RPMI7951 (cell line): Measurements from ENCODE around the gene ROR2. TPM values are rescaled to one million over a fixed set of nuclear protein-coding genes. Genes with fewer than 3 reads are reported as not detected.
A peak's percentile ranks its signal among the peaks of the same experiment; 100 is the strongest.
"Not testable (repeated sequence)": the region's sequence is repeated elsewhere in the genome, so short reads cannot be mapped to it uniquely, and the experiment has no call there.

Experiments
- DNase-seq: peaks from one replicate; pipeline ENCODE4 v3.0.0-alpha.2; 2012; ENCODE audit warnings: low read depth
- total RNA-seq: library from RNA; depleted of rRNA; stranded (reverse); fragments of >200 nt; shearing (Covaris generic); gene quantifications from 2 replicates; pipeline ENCODE4 v1.2.3, GENCODE V29; 2014; rRNA removed

Gene ROR2
- 0.10 and 0.12 TPM in 2 replicates for total RNA-seq

DNA sequence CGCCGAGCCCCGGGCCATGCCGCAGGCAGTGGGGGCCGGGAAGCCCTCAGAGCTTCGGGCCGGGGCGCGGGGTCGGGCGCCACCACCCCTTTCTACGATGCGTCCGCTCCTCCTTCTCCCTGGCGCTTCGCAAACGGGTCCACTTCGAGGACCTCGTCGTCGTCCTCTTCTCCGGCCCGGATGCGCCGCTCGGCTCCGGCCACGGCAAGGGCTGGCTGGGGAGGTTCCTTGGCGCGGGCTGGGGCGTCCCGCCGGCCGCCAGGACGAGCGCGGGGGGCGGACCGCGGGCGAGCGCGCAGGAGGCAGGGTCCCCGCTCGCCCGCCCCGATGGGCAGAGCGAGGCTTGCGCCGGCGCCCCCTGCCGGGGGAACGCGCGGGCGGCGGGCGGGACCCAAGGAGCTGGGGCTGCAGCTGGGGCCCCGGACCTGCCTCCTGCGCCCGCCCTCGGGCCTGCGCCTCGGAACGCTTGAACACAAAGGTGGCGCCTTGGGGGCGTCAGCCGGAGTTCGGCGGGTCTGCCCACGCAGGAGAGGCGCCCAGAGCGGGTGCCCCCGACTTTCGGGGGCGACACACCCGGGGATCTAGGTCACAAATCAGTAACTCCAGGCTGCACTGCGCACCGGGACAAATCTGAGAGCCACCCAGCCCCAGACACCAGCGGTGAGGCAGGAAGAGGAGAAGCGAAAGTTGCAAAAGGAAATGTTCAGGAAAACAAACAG lies at the start of gene ROR2:
ROR2 (minus strand) TSS at position 283 of the 719 bp plus-strand sequence.
- DNase-seq = no peak

DNA sequence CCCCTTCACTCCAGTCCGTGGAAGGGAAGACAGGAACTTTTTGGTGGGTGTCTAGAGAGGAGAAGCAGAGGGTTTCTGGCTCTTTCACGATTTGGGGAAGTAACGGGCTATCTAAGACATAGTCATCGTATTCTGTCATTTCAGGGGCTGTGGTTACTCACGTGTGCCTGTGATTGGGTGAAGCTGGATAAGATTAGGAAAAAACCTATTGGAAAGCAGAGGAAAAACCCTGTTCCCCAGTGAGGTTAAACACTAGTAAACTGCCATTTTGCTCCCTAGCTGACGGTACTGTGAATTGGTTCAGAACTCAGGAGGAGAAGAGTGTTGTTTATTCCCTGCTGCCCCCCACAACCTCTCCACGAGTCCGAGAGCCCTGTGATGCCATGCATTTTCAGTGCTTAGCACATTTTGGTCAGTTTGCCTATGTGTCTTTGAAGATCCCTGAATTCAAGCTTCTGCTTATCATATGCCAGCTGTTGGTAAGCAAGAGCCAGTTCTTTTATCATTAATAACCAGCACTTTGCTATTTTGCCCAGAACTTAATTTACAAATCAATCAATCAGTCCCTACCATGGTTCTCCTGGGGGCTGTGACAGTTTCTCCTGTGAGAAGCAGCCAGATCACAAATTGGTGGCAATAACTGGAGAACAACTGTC lies 45.1 kb upstream of the ROR2 start:
- no peak for DNase-seq

DNA sequence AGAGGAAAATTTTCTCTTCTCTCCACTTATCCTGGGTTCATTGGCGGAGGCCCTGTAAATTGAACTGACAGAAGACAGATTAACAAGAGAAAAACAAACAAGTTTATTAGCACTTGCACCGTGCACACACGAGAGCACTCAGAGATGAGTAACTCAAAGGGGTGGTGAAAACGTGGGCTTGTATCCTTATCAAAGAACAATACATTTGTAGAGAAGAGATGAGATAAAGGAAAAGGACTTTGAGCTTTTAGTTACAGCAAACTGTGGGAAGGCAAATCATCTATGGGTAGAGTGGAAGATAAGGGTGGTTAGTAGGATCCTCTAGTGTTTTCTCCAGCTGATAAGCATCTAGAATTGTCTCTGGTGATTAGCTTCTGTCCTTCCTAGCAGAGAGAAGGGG lies 44.4 kb upstream of the ROR2 start:
- DNase-seq = no peak

DNA sequence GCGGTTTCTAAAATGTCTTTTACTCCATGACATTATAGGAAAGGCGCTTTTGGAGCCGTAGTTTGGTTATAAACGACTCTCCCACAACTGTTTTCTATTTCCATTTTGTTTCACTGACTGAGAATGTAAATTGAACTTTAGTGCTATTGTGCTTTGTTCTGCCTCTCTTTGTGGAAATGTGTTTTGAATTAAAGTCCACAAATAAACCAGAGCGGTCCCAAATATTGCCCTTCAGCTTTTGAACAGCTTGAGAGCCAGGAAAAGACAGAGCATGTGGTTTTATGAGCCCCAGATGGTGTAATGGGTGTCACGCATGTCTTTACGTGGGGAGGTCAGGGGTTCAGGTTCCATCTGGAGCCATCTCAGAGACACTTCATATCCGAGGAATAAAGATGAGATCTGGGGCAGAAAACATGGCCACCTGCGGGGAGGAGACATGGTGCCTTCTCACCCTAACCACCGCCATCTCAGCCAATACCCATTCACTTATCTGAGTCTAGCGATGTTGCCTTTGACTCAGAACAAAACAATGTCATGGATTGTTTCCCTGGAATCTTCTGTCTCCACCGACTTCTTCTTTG lies 42.5 kb upstream of the ROR2 start:
- peak; percentile 89 for DNase-seq

DNA sequence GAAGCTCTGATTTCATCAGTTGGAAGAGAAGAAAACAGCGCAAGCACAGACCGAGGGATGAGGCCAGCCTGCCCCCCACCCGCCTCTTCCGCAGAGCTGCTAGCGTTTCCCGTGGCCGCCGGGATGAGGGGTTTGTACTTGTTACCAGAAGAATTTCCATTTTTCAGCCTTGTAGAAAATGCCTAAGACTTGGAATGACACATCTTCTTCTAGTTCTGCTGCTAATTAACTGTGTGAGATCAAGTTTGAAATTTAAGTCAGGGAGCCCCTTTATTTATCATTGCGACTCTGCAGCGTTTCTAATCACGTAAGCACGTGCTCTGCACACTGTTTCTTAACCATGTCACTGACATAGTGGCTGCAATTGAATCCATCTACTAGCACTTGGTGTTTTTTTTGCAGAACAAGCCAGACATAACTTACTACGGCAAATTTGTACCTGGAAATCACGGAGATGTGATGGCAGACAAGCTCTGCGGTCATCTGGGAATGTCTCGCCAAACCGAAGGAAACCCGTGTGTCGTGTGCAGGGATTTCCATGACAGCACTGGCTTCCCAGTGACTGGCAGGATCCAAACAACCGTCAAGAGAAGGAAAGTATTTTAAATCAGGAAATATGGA lies 41.8 kb upstream of the ROR2 start:
- DNase-seq = peak; percentile 54

DNA sequence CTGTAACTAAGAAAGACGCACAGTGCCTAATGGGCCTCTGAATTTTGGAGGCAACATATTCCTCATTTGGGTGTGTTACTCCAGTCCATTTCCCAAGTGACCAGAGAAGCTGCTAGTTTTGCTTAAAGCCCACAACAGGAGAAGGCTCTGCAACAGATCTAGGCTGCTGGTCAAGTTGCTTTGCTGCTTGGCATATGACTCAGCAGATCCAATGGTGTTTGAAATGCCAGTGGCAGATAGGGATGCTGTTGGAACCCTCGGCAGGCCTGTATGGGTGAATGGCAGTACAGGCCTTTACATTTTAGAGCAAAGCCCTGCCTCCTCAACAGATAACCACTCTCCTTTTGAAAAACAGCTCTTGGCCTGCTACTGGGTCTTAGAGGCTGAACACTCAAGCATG lies 36.2 kb upstream of the ROR2 start:
- DNase-seq = no peak

DNA sequence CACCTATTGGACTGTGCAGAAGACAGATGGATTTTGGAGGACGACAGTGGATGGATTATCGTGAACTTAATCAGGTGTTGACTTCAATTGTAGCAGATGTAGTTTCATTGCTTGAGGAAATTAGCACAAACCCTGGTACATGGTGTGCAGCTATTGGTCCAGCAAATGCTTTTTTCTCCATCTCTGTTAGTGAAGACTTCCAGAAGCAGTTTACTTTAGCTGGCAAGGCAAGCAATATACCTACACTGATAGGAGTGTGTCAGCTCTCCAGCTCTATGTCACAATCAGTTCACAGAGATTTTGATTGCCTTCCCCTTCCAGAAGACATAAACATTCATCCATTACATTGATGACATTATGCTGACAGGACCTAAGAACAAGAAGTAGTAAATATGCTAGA lies 35.7 kb upstream of the ROR2 start:
- no peak for DNase-seq

DNA sequence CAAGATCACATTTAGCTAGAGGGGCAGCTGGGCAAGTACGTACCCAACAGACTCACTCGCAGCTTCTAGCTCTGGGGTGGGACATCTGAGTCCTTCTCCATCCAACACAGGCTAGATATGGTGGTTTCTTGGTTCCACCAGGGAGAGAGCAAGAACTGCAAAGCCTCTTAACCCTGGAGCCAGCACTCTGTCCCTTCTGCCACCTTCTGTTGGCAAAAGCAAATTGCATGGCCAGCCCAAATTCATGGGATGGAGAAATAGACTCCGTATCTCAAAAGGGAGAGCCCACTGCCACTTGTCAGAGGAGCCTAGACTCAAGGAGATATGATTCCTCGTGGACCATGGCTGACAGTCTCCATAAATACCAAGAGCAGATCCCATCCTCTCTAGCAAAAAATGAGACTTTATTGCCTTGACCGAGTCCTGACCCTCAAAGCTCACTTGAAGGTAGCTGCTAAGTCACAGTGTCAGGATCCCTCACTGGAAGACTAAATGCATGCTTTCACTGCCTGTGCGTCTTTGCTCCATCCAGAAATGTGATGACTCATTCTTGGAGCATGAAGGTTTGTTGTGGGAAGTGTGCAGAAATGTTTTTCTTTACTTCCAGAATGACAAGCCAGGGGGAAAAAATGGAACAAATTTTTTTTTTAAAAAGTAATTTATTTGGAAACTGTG lies 28.8 kb upstream of the ROR2 start:
- DNase-seq = peak; percentile 77

DNA sequence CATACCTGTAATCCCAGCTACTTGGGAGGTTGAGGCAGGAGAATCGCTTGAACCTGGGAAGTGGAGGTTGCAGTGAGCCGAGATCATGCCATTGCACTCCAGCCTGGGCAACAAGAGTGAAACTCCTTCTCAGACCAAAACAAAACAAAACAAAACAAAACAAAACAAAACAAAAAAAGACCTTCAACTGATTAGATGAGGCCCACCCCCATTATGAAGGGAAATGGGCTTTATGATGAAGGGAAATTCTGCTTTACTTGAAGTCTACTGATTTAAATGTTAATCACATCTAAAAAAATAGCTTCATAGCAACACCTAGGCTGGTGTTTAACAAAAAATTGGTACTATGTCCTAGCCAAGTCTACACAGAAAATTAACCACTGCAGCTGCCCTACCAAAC lies 25.2 kb upstream of the ROR2 start:
- DNase-seq = not testable (repeated sequence)

DNA sequence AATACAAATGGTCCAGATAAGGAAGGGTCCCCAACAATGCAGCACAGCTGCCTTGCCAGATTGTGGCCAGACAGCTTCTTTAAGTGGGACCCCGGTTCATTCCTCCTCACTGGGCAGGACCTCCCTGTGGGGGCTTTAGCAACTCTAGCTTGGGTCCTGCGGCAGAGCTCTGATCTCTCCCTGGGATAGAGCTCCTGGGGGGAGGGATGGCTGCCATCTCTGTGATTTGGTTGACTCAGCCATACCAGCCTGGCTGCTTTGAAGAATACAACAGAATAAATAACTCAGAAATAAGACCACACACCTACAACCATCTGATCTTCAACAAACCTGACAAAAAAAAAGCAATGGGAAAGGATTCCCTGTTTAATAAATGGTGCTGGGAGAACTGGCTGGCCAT lies 22.7 kb upstream of the ROR2 start:
- no peak for DNase-seq

DNA sequence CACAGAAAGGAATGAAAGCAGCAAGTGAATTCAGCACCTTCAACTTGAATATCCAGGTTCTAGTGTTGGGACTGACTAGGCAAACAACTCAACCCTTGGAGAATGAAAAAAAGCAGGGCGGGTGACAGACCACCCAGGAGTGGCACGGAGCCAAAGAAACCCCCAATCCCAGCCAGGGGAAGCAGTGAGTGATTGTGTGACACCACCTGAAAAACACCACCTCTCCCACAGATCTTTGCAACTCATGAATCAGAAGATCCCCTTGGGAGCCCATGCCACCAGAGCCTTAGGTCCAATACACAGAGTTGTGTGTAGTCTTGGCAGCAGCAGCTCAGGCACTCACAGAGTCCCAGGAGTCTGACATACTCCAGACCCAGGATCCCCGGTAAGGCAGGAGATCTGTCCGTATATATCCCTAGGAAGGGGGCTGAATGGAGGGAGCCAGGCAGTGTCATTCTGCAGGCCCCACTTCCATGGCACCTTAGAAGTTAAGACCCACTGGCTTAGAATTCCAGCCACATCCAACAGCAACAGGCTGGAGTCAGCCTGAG lies 22.1 kb upstream of the ROR2 start:
- no peak for DNase-seq

DNA sequence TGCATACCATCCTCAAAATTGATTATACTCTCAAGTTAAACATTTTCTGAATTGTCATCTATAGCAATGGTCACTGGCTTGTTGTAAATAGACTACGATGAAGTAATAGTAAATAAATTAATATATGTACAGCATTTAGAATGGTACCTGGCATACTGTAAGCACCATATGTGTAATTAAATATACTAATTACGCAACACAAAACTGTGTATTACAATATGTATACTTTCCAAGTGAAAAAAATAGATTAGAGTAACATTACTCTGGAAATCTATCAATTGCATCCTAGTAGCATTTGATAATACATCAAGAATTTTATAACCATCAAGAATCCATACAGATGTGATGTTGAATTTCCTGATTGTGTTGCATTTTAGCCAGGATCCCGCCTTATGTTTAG lies 17.2 kb upstream of the ROR2 start:
- no peak for DNase-seq

DNA sequence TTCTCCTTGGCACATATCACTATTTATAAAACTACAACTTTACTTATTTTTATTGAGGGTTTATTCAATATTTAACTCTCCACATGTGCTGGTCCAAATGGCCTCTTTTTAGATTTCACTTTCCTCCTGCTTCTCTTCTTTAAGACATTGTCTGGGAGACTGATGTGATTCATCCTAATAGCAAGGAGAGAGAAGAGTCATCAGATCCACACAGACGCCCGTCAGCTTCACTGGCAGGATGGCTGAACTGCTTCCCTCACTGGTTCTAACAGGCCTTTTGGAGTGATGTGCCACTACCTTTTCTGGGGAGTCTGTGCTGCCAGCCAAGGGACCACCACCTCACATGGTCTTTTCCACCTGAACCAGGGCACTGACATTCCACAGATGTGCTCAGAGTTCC lies 16.5 kb upstream of the ROR2 start:
- peak; percentile 7 for DNase-seq

DNA sequence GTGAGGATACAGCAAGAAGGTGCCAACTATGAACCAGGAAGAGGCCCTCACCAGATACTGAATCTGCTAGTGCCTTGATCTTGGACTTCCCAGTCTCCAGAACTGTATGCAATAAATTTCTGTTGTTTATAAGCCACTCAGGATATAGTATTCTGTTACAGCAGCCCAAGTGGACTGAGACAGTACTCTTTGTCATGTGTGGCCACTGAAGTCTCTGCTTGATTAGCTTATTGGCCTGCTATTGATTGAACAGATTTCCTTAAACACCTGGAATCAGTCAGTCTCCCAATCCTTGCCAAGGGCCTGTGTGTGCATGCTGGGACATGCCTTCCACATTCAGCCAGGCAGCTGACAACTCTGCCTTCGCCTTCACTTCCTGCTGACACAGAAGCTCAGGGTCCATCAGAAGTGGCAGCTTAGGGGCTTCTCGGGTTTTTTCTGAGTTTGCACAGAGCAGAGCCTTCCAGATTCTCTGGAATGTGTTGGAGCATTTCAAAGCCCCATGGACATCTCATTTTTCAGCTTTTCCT lies 13.7 kb upstream of the ROR2 start:
- no peak for DNase-seq

DNA sequence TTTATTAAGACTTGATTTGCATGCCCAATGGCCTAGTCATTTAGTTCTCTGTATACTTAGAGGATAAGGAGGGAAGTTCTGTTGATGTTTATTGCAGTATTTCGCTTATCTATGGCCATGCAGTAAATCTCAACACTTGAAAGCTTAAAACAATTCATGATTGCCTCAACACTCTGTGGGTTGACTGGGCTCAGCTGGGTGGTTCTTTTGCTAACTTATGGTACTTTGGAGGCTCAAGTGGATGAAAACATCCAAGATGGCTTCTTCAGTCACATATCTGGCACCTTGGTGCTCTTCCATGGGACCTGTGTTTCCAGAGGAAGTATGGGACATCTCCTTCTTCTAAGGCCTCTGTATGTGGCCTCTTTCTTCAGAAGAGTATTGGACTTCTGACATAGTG lies 10.3 kb upstream of the ROR2 start:
- DNase-seq = no peak

DNA sequence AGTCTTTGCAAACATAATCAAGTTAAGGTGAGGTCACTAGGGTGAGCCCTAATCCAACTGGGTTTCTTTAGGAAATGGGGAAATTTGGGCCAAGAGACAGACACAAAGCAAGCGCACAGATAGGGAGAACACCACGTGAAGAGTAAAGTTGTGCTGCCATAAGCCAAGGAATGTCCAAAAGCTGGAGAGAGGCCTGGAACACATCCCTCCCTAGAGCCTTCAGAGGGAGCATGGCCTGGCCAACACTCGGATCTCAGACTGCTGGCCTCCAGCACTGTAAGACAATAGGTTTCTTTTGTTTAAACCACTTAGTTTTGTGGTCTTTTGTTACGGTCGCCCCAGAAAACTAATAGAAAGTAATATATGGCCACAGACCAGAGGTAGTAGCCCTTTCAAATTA lies 8.1 kb upstream of the ROR2 start:
- DNase-seq = no peak

DNA sequence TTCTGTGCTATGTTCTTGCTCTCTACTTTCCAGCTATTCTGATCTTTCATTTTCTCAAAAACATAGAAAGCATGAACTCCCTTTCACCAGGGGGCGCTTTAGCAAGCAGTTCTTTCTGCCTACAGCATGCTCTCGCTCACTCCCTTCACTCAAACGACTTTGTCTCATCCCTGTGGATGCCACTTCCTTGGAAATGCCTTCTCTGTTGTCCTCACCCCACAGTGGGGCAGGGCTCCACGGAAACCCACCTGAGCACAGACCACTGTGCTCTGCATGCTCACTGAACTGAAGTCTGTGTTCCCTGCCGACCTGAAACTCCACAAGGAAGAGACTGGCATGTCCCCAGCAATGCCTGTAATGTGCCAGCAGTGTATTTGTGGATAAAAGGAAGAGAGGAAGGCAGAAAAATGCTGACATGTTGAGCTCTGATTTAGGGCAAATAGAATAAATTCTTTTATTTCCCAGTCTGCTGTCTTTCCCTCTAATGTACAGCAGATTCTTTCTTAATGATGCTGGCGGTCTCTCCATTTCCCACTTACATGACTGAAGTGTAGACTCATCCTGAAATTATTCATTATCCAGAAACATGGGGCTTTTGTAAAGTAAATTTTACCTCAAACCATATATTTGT lies 4.9 kb upstream of the ROR2 start:
- peak; percentile 60 for DNase-seq

DNA sequence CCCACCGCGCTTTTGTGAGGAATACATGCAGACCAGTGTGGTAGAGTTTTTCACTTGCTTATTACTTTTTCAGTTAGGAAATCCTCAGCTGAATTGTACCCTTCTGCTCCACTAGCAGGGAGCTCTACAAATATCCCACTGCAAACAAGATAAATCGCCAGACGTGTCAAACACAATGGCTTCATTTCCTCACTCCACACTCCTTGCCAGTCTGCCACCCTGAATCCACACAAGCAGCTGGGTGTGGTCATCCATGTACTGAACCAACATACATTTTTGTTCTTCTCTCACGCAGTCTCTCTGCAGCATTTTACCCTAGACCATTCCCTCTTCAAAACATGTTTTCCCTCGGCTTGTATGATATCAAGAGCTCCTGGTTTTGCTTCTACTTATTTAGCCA lies 3.7 kb upstream of the ROR2 start:
- DNase-seq = no peak

DNA sequence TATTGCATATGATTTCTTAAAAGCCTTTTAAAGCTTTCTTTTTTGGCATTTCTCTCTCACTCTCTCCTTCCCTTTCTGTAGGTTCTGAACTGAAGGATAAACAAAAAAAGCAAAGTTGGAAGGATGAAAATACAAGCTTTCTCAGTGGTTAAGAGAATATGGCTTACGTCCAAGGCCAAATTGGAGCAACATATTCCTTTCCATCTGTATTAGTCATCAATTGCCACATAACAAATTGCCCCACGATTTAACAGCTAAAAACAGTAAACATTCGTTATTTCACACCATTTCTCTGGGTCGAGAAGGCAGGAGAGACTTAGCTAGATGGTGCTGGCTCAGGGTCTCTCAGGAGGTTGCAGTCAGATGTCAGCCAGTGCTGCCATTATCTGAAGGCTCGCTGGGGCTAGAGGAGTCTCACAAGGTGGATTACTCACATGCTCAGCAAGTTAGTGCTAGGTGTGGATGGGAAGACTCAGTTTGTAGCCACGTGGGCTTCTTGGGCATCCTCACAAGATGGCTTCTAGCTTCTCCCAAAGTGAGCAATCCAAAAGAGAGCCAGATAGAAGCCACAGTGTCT lies 2.0 kb upstream of the ROR2 start:
- DNase-seq = no peak

DNA sequence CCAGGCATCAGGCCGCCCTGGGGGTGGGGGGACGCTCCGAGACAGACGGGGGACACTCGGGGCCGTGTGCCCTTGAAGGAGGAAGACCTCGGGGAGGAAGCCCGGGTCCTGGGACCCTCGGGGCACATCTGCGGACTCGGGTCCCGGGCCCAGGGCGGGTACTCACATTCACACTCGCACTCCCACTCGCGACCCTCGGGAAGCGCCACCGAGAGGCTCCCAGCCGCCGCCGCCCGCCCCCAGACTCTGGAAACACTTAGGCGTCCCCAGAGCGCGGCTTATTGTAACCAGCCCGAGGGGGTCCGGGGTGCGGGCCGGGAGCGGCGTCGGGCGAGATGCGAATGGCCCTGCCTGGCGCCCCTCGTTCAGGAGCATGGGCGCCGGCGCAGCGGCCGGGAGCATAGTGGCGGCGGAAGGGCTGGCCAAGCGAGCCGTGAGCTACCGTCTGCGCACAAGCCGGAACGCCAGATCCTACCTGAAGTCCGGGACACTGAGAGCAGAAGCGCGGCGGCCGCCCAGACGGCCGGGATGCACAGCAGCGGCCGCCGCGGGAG lies 559 bp downstream of the ROR2 start:
- no peak for DNase-seq
